KMS-11 (cell line): ENCODE measurements around the gene SIGLEC9.

Source experiments
- H2AFZ ChIP-seq: fragments of 200-600 bp; sonication (generic); 2 replicates; pipeline ENCODE4 v1.6.1; 2016; ENCODE audit warnings: antibody characterized with exemption, mixed run types, low read depth
- H3K27ac ChIP-seq: fragments of 200-600 bp; sonication (generic); 2 replicates; pipeline ENCODE4 v1.6.1; 2016; ENCODE audit warnings: mild to moderate bottlenecking, mixed run types
- H3K27me3 ChIP-seq: fragments of 200-600 bp; sonication (generic); 2 replicates; pipeline ENCODE4 v1.6.1; 2017; ENCODE audit warnings: mild to moderate bottlenecking, low read depth, mixed run types, moderate library complexity; ENCODE audit not compliant: insufficient read depth
- H3K36me3 ChIP-seq: fragments of 200-600 bp; sonication (generic); 2 replicates; pipeline ENCODE4 v1.6.1; 2017; ENCODE audit warnings: mild to moderate bottlenecking, mixed run types; ENCODE audit not compliant: insufficient read depth
- H3K4me1 ChIP-seq: fragments of 200-600 bp; sonication (generic); 2 replicates; pipeline ENCODE4 v1.6.1; 2016; ENCODE audit warnings: mild to moderate bottlenecking, low read depth, mixed run types; ENCODE audit not compliant: poor library complexity, severe bottlenecking
- H3K4me2 ChIP-seq: fragments of 200-600 bp; sonication (generic); 2 replicates; pipeline ENCODE4 v1.7.0; 2016; ENCODE audit warnings: mild to moderate bottlenecking, mixed run types
- H3K4me3 ChIP-seq: fragments of 200-600 bp; sonication (generic); IDR thresholded peaks from 2 replicates; pipeline ENCODE4 v1.6.1; 2017; ENCODE audit warnings: low read depth, low read length, mixed read lengths; ENCODE audit not compliant: insufficient read depth
- H3K79me2 ChIP-seq: fragments of 200-600 bp; sonication (generic); 2 replicates; pipeline ENCODE4 v1.6.1; 2016; ENCODE audit warnings: low read depth, mixed run types; ENCODE audit not compliant: insufficient read depth
- H3K9ac ChIP-seq: fragments of 200-600 bp; sonication (generic); 2 replicates; pipeline ENCODE4 v1.6.1; 2016; ENCODE audit warnings: mild to moderate bottlenecking, mixed run types
- H4K20me1 ChIP-seq: fragments of 200-600 bp; sonication (generic); 2 replicates; pipeline ENCODE4 v1.6.1; 2016; ENCODE audit warnings: mild to moderate bottlenecking, mixed run types; ENCODE audit not compliant: insufficient read depth
- TF ChIP-seq, protein P1 (sequence below): fragments of 200-600 bp; sonication (generic); conservative IDR thresholded peaks from 2 replicates; pipeline ENCODE4 v1.6.1; 2017; ENCODE audit warnings: low read depth, mild to moderate bottlenecking, antibody characterized with exemption, low read length, moderate library complexity, mixed read lengths

Gene SIGLEC9

DNA sequence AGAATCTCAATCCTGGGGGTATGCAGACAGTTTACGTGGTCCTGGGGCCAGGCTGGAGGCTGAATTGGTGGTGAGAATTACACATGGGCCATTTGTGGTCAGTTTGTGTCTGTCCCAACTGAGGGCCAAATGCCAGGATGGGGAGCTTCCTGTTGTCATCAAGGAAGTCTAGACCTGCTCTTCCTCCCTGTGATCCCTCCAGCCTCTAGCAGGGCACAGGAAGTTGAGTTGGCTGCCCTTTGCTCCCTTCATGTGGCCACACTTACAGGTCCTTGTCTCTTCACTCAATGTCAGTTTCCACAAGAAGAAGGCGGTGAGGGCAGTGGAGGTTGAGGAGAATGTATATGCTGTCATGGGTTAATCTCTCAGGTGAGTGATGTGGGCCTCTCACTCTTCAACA is 47.5 kb downstream of the SIGLEC9 start:
- no peak overlapping the region for H3K9ac ChIP-seq
- H3K4me2 ChIP-seq, result no peak overlapping the region
- no peaks in the 10 kb centered on the region for H3K79me2 ChIP-seq
- no peaks in the 10 kb centered on the region for H4K20me1 ChIP-seq
- H3K4me3 ChIP-seq, result no peak overlapping the region
- H3K36me3 ChIP-seq, result no peaks in the 10 kb centered on the region
- H3K4me1 ChIP-seq, result no peaks in the 10 kb centered on the region
- no peak overlapping the region for H2AFZ ChIP-seq
- no peaks in the 10 kb centered on the region for H3K27me3 ChIP-seq
- TF ChIP-seq, protein P1, sequence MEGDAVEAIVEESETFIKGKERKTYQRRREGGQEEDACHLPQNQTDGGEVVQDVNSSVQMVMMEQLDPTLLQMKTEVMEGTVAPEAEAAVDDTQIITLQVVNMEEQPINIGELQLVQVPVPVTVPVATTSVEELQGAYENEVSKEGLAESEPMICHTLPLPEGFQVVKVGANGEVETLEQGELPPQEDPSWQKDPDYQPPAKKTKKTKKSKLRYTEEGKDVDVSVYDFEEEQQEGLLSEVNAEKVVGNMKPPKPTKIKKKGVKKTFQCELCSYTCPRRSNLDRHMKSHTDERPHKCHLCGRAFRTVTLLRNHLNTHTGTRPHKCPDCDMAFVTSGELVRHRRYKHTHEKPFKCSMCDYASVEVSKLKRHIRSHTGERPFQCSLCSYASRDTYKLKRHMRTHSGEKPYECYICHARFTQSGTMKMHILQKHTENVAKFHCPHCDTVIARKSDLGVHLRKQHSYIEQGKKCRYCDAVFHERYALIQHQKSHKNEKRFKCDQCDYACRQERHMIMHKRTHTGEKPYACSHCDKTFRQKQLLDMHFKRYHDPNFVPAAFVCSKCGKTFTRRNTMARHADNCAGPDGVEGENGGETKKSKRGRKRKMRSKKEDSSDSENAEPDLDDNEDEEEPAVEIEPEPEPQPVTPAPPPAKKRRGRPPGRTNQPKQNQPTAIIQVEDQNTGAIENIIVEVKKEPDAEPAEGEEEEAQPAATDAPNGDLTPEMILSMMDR, result no peak
- no peak overlapping the region for H3K27ac ChIP-seq

DNA sequence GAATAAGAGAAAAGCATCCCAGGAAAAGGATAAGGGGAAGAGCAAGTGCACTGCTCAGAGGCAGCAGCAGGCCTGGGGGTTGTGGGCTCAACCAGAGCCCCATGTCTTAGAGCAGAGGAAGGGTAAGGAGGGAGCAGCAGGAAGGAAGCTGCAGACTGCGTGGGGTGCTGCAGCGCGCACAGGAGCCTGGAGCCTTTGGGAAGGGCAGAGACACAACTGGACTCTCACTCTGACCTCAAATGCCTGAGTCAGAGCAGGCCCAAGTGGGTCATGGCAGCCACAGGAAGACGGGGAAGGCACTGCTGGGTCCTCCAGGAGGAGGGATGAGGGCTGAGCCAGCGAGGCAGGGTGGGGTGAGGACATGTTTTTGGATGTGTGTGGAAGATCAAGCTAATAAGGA is 49.0 kb downstream of the SIGLEC9 start:
- Histone ChIP-seq H3K79me2 (no peaks in the 10 kb centered on the region), H2AFZ (no peak overlapping the region), H3K27me3 (no peaks in the 10 kb centered on the region), H4K20me1 (no peaks in the 10 kb centered on the region), H3K4me1 (no peaks in the 10 kb centered on the region), H3K27ac (no peak overlapping the region), H3K4me3 (no peak overlapping the region), H3K36me3 (no peaks in the 10 kb centered on the region), H3K9ac (no peak overlapping the region), H3K4me2 (no peak overlapping the region)
- TF ChIP-seq, protein P1, result no peak

DNA sequence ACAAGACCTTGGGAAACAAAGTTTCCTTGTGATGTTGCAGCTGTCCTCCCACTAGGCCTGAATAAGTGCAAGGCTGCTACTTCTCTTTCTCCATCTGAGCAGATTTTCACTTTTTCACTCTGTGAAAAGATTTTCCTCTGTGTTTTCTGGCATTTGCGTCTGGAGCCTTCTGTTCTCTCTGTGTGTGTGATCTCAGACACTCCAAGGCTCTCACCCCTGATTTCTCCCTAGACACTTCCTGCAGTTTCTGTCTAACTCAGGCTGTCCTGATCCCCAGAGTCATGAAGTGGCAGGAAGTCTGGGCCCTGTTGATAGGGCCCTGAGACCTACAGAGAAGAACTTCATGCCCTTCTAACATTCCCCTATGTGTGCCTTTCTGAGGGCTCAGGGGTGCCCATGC is 54.5 kb downstream of the SIGLEC9 start:
- Histone ChIP-seq H3K4me3 (no peak overlapping the region), H4K20me1 (no peaks in the 10 kb centered on the region), H3K27me3 (no peaks in the 10 kb centered on the region; the same call in 1 of the 2 replicates), H3K27ac (no peak overlapping the region), H3K36me3 (no peaks in the 10 kb centered on the region), H3K4me1 (no peaks in the 10 kb centered on the region), H2AFZ (no peak overlapping the region), H3K4me2 (no peak overlapping the region), H3K79me2 (no peaks in the 10 kb centered on the region), H3K9ac (no peak overlapping the region)
- TF ChIP-seq, protein P1, result no peak
